ENCODE results near the gene AGER. TPM values are rescaled to one million over a fixed set of nuclear protein-coding genes. Genes with fewer than 3 reads are reported as not detected.
A peak's percentile ranks its signal among the peaks of the same experiment; 100 is the strongest.
"Not testable (repeated sequence)": the region's sequence is repeated elsewhere in the genome, so short reads cannot be mapped to it uniquely, and the experiment has no call there.

The AGER gene
- total RNA-seq, 1 donor from 2014 or later: 4.1 TPM

- Mint-ChIP-seq H3K27ac (ENCODE audit: unreplicated experiment) (peak overlapping the region; percentile 94), H3K36me3 (ENCODE audit: unreplicated experiment) (peaks cover 19% of the 10 kb centered on the region), H3K4me1 (ENCODE audit: unreplicated experiment) (peaks cover 58% of the 10 kb centered on the region), H3K9me3 (ENCODE audit: unreplicated experiment) (no peaks in the 10 kb centered on the region), H3K4me3 (ENCODE audit: unreplicated experiment) (peak overlapping the region; percentile 91), H3K27me3 (ENCODE audit: unreplicated experiment) (no peaks in the 10 kb centered on the region)
- no peak for DNase-seq (ENCODE audit: extremely low spot score, unreplicated experiment)
- TF ChIP-seq CTCF (IDR thresholded peaks at IDR 0.05): no peak
These were observed 5.6 kb upstream of the AGER start for GRCh38 chr6:32189742-32190053.

GRCh38 chr6:32189069-32189741, 5.2 kb upstream of the AGER start:
- peak; percentile 83 for DNase-seq (ENCODE audit: extremely low spot score, unreplicated experiment)
- H3K27ac Mint-ChIP-seq (ENCODE audit: unreplicated experiment): peak overlapping the region; percentile 94
- peak overlapping the region; percentile 91 for H3K4me3 Mint-ChIP-seq (ENCODE audit: unreplicated experiment)
- H3K27me3 Mint-ChIP-seq (ENCODE audit: unreplicated experiment): no peaks in the 10 kb centered on the region
- H3K36me3 Mint-ChIP-seq (ENCODE audit: unreplicated experiment): peaks cover 19% of the 10 kb centered on the region
- peaks cover 57% of the 10 kb centered on the region for H3K4me1 Mint-ChIP-seq (ENCODE audit: unreplicated experiment)
- H3K9me3 Mint-ChIP-seq (ENCODE audit: unreplicated experiment): no peaks in the 10 kb centered on the region
- TF ChIP-seq CTCF (IDR thresholded peaks at IDR 0.05): no peak

GRCh38 chr6:32188381-32189068, 4.5 kb upstream of the AGER start:
- Mint-ChIP-seq H3K36me3 (ENCODE audit: unreplicated experiment) (peaks cover 19% of the 10 kb centered on the region), H3K4me3 (ENCODE audit: unreplicated experiment) (peak overlapping the region; percentile 91), H3K9me3 (ENCODE audit: unreplicated experiment) (no peaks in the 10 kb centered on the region), H3K4me1 (ENCODE audit: unreplicated experiment) (peaks cover 57% of the 10 kb centered on the region), H3K27me3 (ENCODE audit: unreplicated experiment) (no peaks in the 10 kb centered on the region), H3K27ac (ENCODE audit: unreplicated experiment) (peak overlapping the region; percentile 94)
- no peak for DNase-seq (ENCODE audit: extremely low spot score, unreplicated experiment)
- no peak for TF ChIP-seq CTCF (IDR thresholded peaks at IDR 0.05)

DNA sequence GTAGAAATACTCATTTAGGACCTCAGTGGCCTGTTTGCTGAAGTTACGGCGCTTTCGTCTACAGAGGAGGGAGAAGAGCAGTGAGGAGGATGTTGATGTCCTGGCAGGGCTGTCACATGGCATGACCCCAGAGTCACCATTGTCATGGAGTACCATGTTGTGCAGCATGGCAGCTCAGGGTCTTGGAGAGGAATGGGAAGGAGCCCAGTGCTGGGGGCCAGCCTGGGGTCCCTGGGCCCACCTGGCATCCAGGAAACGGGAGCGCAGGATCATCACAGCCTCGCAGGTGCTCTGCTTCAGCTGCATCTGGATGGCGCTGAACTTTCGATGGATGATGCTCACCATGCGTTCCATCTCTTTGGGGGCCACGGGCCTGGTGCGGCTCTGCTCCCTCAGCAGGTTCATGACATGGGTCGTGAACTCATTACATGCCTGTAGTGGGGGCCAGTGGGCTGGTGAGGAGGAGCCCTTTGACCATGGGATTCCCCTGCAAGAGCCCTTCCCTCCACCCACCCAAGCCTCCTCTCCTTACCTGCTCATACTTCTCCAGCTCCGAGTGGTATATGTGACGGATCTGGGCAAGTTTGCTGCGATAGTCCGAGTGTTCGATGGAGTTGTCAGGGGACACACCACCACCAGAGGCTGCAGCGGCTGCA, 3.8 kb upstream of the AGER start:
- not testable (repeated sequence) for H3K9me3 Mint-ChIP-seq (ENCODE audit: unreplicated experiment); DNase-seq (ENCODE audit: extremely low spot score, unreplicated experiment); H3K27me3 Mint-ChIP-seq (ENCODE audit: unreplicated experiment)
- peak overlapping the region; percentile 94 for H3K27ac Mint-ChIP-seq (ENCODE audit: unreplicated experiment)
- peaks cover 19% of the 10 kb centered on the region for H3K36me3 Mint-ChIP-seq (ENCODE audit: unreplicated experiment)
- H3K4me1 Mint-ChIP-seq (ENCODE audit: unreplicated experiment): peaks cover 54% of the 10 kb centered on the region
- peak overlapping the region; percentile 91 for H3K4me3 Mint-ChIP-seq (ENCODE audit: unreplicated experiment)

DNA sequence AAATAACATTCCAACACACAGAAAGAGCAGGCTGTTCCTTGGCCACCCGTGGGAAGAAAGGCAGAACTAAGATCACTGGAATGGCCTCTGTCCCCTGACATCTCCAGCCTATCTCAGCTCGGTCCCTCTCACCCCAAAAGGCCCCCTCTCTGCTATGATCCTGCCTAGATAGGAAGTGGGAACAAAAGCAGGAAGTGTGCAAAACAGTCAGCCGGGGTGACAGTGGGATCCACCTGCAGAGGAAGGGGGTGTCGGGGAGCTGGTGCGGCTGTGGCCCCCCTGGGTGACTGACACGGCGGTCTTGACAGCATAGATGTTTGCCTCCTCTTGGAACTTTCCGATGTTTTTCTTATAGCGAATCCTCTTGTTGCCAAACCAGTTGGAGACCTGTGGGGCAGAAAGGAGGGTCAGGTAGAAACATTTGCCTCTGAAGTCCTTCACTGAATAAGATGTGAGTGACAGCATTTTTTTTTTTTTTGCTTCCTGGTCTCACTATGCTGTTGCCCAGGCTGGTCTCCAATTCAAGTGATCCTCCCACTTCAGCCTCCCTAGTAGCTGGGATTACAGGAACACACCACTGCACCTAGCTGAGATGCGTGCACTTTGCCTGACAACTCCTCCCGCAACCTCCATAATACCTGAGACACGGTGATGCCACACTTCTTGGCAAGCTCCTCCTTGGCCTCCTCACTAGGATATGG, 3.1 kb upstream of the AGER start:
- no peak for TF ChIP-seq CTCF (IDR thresholded peaks at IDR 0.05)
- Mint-ChIP-seq H3K4me1 (ENCODE audit: unreplicated experiment) (peaks cover 47% of the 10 kb centered on the region), H3K27me3 (ENCODE audit: unreplicated experiment) (no peaks in the 10 kb centered on the region), H3K9me3 (ENCODE audit: unreplicated experiment) (no peaks in the 10 kb centered on the region), H3K36me3 (ENCODE audit: unreplicated experiment) (peaks cover 19% of the 10 kb centered on the region), H3K4me3 (ENCODE audit: unreplicated experiment) (no peak overlapping the region), H3K27ac (ENCODE audit: unreplicated experiment) (peak overlapping the region; percentile 76)
- no peak for DNase-seq (ENCODE audit: extremely low spot score, unreplicated experiment)

GRCh38 chr6:32186151-32186840, 2.2 kb upstream of the AGER start:
- peak overlapping the region; percentile 26 for H3K4me3 Mint-ChIP-seq (ENCODE audit: unreplicated experiment)
- peaks cover 40% of the 10 kb centered on the region for H3K4me1 Mint-ChIP-seq (ENCODE audit: unreplicated experiment)
- H3K27me3 Mint-ChIP-seq (ENCODE audit: unreplicated experiment); DNase-seq (ENCODE audit: extremely low spot score, unreplicated experiment); H3K9me3 Mint-ChIP-seq (ENCODE audit: unreplicated experiment): not testable (repeated sequence)
- peaks cover 20% of the 10 kb centered on the region for H3K36me3 Mint-ChIP-seq (ENCODE audit: unreplicated experiment)
- H3K27ac Mint-ChIP-seq (ENCODE audit: unreplicated experiment): peak overlapping the region; percentile 76

DNA sequence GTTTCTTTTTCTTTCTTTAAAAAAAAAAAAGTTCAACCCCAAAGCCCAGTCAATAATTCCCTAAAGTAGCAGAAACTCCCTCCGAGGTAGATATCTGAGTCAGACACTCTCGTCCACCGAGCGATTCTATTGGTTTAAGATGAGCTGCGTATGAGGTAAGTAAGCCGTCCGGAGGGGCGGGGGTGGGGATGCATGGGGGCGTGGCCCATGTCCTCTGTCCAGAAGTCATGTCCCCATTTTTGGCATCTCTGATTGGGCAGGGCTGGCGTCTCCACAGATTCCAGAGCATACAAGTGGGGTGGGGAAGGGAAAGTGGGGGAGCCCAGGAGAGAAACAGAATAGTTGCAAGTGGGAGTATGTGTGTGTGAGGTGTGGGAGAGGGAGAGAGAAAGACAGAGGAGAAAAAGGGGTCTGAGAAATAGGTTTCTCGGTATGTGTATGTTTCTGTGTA, 1.7 kb upstream of the AGER start:
- peaks cover 35% of the 10 kb centered on the region for H3K4me1 Mint-ChIP-seq (ENCODE audit: unreplicated experiment)
- not testable (repeated sequence) for H3K9me3 Mint-ChIP-seq (ENCODE audit: unreplicated experiment); DNase-seq (ENCODE audit: extremely low spot score, unreplicated experiment); H3K27me3 Mint-ChIP-seq (ENCODE audit: unreplicated experiment)
- peaks cover 26% of the 10 kb centered on the region for H3K36me3 Mint-ChIP-seq (ENCODE audit: unreplicated experiment)
- H3K27ac Mint-ChIP-seq (ENCODE audit: unreplicated experiment): peak overlapping the region; percentile 76
- H3K4me3 Mint-ChIP-seq (ENCODE audit: unreplicated experiment): peak overlapping the region; percentile 26

Data from osteocyte (in vitro differentiated cells).